GM19455 (cell line): Measurements from ENCODE around the gene THOC1.

Experiments used
- ATAC-seq: cut with Tn5 transposase; IDR thresholded peaks from one replicate; pipeline ENCODE4 v1.9.1; 2021; ENCODE audit not compliant: unreplicated experiment

Gene THOC1

GRCh38 chr18:275486-275885, 7.6 kb upstream of the THOC1 start:
- no peak for ATAC-seq

GRCh38 chr18:274313-274712, 6.5 kb upstream of the THOC1 start:
- ATAC-seq, result no peak

- no peak for ATAC-seq
Measured at GRCh38 chr18:273525-273924, 5.7 kb upstream of the THOC1 start.

- ATAC-seq, result no peak
Measured at GRCh38 chr18:272650-273049, 4.8 kb upstream of the THOC1 start.

GRCh38 chr18:269480-270095, 1.7 kb upstream of the THOC1 start:
- no peak for ATAC-seq

GRCh38 chr18:267380-267687, 513 bp downstream of the THOC1 start:
- ATAC-seq, result peak; percentile 20

- no peak for ATAC-seq
Measured at GRCh38 chr18:261398-262073, 6.3 kb downstream of the THOC1 start.

GRCh38 chr18:260547-260946, 7.3 kb downstream of the THOC1 start:
- no peak for ATAC-seq

- no peak for ATAC-seq
Measured at GRCh38 chr18:255171-255570, 12.7 kb downstream of the THOC1 start.

- no peak for ATAC-seq
Measured at GRCh38 chr18:253121-253520, 14.7 kb downstream of the THOC1 start.

GRCh38 chr18:251572-251971, 16.3 kb downstream of the THOC1 start:
- no peak for ATAC-seq

GRCh38 chr18:250685-251084, 17.2 kb downstream of the THOC1 start:
- no peak for ATAC-seq

- ATAC-seq, result no peak
Measured at GRCh38 chr18:248053-248452, 19.8 kb downstream of the THOC1 start.

GRCh38 chr18:245282-245847, 22.5 kb downstream of the THOC1 start:
- no peak for ATAC-seq

- ATAC-seq, result no peak
Measured at GRCh38 chr18:240175-240574, 27.7 kb downstream of the THOC1 start.

GRCh38 chr18:231563-231962, 36.3 kb downstream of the THOC1 start:
- no peak for ATAC-seq

- no peak for ATAC-seq
Measured at GRCh38 chr18:228586-228985, 39.3 kb downstream of the THOC1 start.

GRCh38 chr18:227902-228301, 39.9 kb downstream of the THOC1 start:
- ATAC-seq, result no peak

GRCh38 chr18:227374-227773, 40.5 kb downstream of the THOC1 start:
- ATAC-seq, result no peak

GRCh38 chr18:225745-226144, 42.1 kb downstream of the THOC1 start:
- ATAC-seq, result no peak

- ATAC-seq, result no peak
Measured at GRCh38 chr18:220708-221107, 47.1 kb downstream of the THOC1 start.

- no peak for ATAC-seq
Measured at GRCh38 chr18:217532-218336, 50.1 kb downstream of the THOC1 start.
